ENCODE measurements around the gene CAMKK2. TPM values are rescaled to one million over a fixed set of nuclear protein-coding genes. Genes with fewer than 3 reads are reported as not detected.

Gene CAMKK2
- total and polyA plus RNA-seq, 2 of the 13 experiments (the other 11 are each of a cell fraction or from before 2014, with no cell fraction given) = 18.8 to 20.0 TPM

- no peak for TF ChIP-seq DDIT3 (CRISPR knock-in tag; IDR thresholded peaks at IDR 0.05)
- TF ChIP-seq HOXA7 (CRISPR knock-in tag; IDR thresholded peaks at IDR 0.05) = no peak
- TF ChIP-seq NFYC (CRISPR knock-in tag; IDR thresholded peaks at IDR 0.05) = no peak
- peak; percentile 95 for TF ChIP-seq RBFOX2 (IDR thresholded peaks at IDR 0.05; ENCODE audit: low read depth, low read length)
- no peak for TF ChIP-seq JUN (CRISPR knock-in tag; IDR thresholded peaks at IDR 0.05)
- TF ChIP-seq HOXD1 (CRISPR knock-in tag; IDR thresholded peaks at IDR 0.05) = peak; percentile 68; the same call in 1 of the 2 replicates
- no peak for TF ChIP-seq PRPF4 (IDR thresholded peaks at IDR 0.05; ENCODE audit: low read depth, low read length, poor library complexity, severe bottlenecking)
- TF ChIP-seq GMEB1 (CRISPR knock-in tag; IDR thresholded peaks at IDR 0.05; ENCODE audit: borderline replicate concordance) = peak; percentile 66
- TF ChIP-seq NR1H2 (CRISPR knock-in tag; IDR thresholded peaks at IDR 0.05; ENCODE audit: borderline replicate concordance, low read depth) = no peak
- peak; percentile 64; the same call in 1 of the 2 replicates for TF ChIP-seq KMT2A (CRISPR knock-in tag; IDR thresholded peaks at IDR 0.05)
- TF ChIP-seq KLF9 (CRISPR knock-in tag; IDR thresholded peaks at IDR 0.05; ENCODE audit: low read depth) = no peak
- TF ChIP-seq ETV5 (CRISPR knock-in tag; IDR thresholded peaks at IDR 0.05; ENCODE audit: borderline replicate concordance) = peak; percentile 69
- peak; percentile 47; the same call in 1 of the 2 replicates for TF ChIP-seq TFE3 (CRISPR knock-in tag; IDR thresholded peaks at IDR 0.05)
- no peak for TF ChIP-seq ZNF460 (CRISPR knock-in tag; IDR thresholded peaks at IDR 0.05; ENCODE audit: borderline replicate concordance)
- no peak for TF ChIP-seq ZNF513 (CRISPR knock-in tag; conservative IDR thresholded peaks at IDR 0.05)
- TF ChIP-seq SKI (IDR thresholded peaks at IDR 0.05; ENCODE audit: partially characterized antibody) = peak; percentile 69
- no peak for TF ChIP-seq TMF1 (CRISPR knock-in tag; IDR thresholded peaks at IDR 0.05; ENCODE audit: low read depth)
- TF ChIP-seq ZNF337 (CRISPR knock-in tag; IDR thresholded peaks at IDR 0.05; ENCODE audit: borderline replicate concordance, low read depth) = peak; percentile 84; the same call in 1 of the 2 replicates
- no peak for TF ChIP-seq PLRG1 (conservative IDR thresholded peaks at IDR 0.05)
- no peak for TF ChIP-seq GZF1 (CRISPR knock-in tag; IDR thresholded peaks at IDR 0.05)
- no peak for TF ChIP-seq NFIB (CRISPR knock-in tag; IDR thresholded peaks at IDR 0.05; ENCODE audit: borderline replicate concordance)
- TF ChIP-seq ZNF275 (CRISPR knock-in tag; IDR thresholded peaks at IDR 0.05; ENCODE audit: borderline replicate concordance) = no peak
- peak; percentile 42; the same call in 1 of the 2 replicates for TF ChIP-seq MAZ (IDR thresholded peaks at IDR 0.05; ENCODE audit: borderline replicate concordance, low read depth, low read length)
- TF ChIP-seq MAZ (CRISPR knock-in tag; IDR thresholded peaks at IDR 0.05; ENCODE audit: low read depth) = peak; percentile 96
These were observed 86.6 kb downstream of the CAMKK2 start, which contains the start of gene P2RX4 (continued) for GRCh38 chr12:121209624-121210572.
